Inflammatory macrophage treated with lipopolysaccharide for 1 hour (primary cell): Measurements from ENCODE around the gene RNF115.
"Not testable (repeated sequence)": the region's sequence is repeated elsewhere in the genome, so short reads cannot be mapped to it uniquely, and the experiment has no call there.

Experiments used
- DNase-seq, 2 donors: peaks; one replicate each; pipeline ENCODE4 v3.0.0-alpha.2; 2020 to 2022

Gene RNF115

GRCh38 chr1:145826030-145826429 lies 2.1 kb upstream of the RNF115 start:
- DNase-seq = no peak

- no peak for DNase-seq
Observed at GRCh38 chr1:145824499-145824842, 576 bp upstream of the RNF115 start.

GRCh38 chr1:145822779-145823331 lies 1.0 kb downstream of the RNF115 start:
- DNase-seq = not testable (repeated sequence)

- DNase-seq = not testable (repeated sequence)
Observed at GRCh38 chr1:145818095-145818494, 5.8 kb downstream of the RNF115 start.

GRCh38 chr1:145812977-145813810 lies 10.7 kb downstream of the RNF115 start:
- not testable (repeated sequence) for DNase-seq

- no peak for DNase-seq
Observed at GRCh38 chr1:145806844-145807243, 17.1 kb downstream of the RNF115 start.

GRCh38 chr1:145806408-145806807 lies 17.5 kb downstream of the RNF115 start:
- no peak for DNase-seq

GRCh38 chr1:145805057-145805456 lies 18.8 kb downstream of the RNF115 start:
- no peak for DNase-seq

- no peak for DNase-seq
Observed at GRCh38 chr1:145804235-145805045, 19.5 kb downstream of the RNF115 start.

- DNase-seq = no peak
Observed at GRCh38 chr1:145799806-145800205, 24.1 kb downstream of the RNF115 start.

- DNase-seq = no peak
Observed at GRCh38 chr1:145796753-145797152, 27.1 kb downstream of the RNF115 start.

GRCh38 chr1:145795257-145795881 lies 28.5 kb downstream of the RNF115 start:
- no peak for DNase-seq

- DNase-seq = no peak
Observed at GRCh38 chr1:145792484-145792883, 31.4 kb downstream of the RNF115 start.

- DNase-seq = not testable (repeated sequence)
Observed at GRCh38 chr1:145791860-145792259, 32.0 kb downstream of the RNF115 start.

- DNase-seq = no peak
Observed at GRCh38 chr1:145788580-145788979, 35.3 kb downstream of the RNF115 start.

GRCh38 chr1:145786271-145786670 lies 37.6 kb downstream of the RNF115 start:
- no peak for DNase-seq

- DNase-seq = no peak
Observed at GRCh38 chr1:145785547-145785946, 38.3 kb downstream of the RNF115 start.

GRCh38 chr1:145784409-145784808 lies 39.5 kb downstream of the RNF115 start:
- no peak for DNase-seq

GRCh38 chr1:145782272-145783099 lies 41.4 kb downstream of the RNF115 start:
- no peak for DNase-seq

- no peak for DNase-seq
Observed at GRCh38 chr1:145778146-145778540, 45.8 kb downstream of the RNF115 start.

- no peak for DNase-seq
Observed at GRCh38 chr1:145777357-145778145, 46.3 kb downstream of the RNF115 start.

GRCh38 chr1:145773423-145773822 lies 50.5 kb downstream of the RNF115 start:
- no peak for DNase-seq
